ENCODE measurements around the gene KDM4C. TPM values are rescaled to one million over a fixed set of nuclear protein-coding genes. Genes with fewer than 3 reads are reported as not detected.
"Not testable (repeated sequence)": the region's sequence is repeated elsewhere in the genome, so short reads cannot be mapped to it uniquely, and the experiment has no call there.

Gene KDM4C
- total RNA-seq, 1 donor from 2014 or later: 76.8 TPM

GRCh38 chr9:6764011-6764410 lies 6.2 kb downstream of the KDM4C start:
- DNase-seq (ENCODE audit: low spot score): no peak

- DNase-seq (ENCODE audit: low spot score): no peak
Measured at GRCh38 chr9:6764523-6764922, 6.8 kb downstream of the KDM4C start.

GRCh38 chr9:6764950-6765349 lies 7.2 kb downstream of the KDM4C start:
- no peak for DNase-seq (ENCODE audit: low spot score)

- DNase-seq (ENCODE audit: low spot score): no peak
Measured at GRCh38 chr9:6765396-6765795, 7.6 kb downstream of the KDM4C start.

- no peak for DNase-seq (ENCODE audit: low spot score)
Measured at GRCh38 chr9:6766606-6767005, 8.8 kb downstream of the KDM4C start.

GRCh38 chr9:6768587-6768986 lies 10.8 kb downstream of the KDM4C start:
- not testable (repeated sequence) for DNase-seq (ENCODE audit: low spot score)

GRCh38 chr9:6771722-6772121 lies 13.9 kb downstream of the KDM4C start:
- DNase-seq (ENCODE audit: low spot score): no peak

GRCh38 chr9:6777213-6777902 lies 19.6 kb downstream of the KDM4C start:
- no peak for DNase-seq (ENCODE audit: low spot score)

GRCh38 chr9:6779417-6780241 lies 21.9 kb downstream of the KDM4C start:
- DNase-seq (ENCODE audit: low spot score): no peak

- DNase-seq (ENCODE audit: low spot score): no peak
Measured at GRCh38 chr9:6780690-6781089, 22.9 kb downstream of the KDM4C start.

- DNase-seq (ENCODE audit: low spot score): no peak
Measured at GRCh38 chr9:6781476-6781875, 23.7 kb downstream of the KDM4C start.

- DNase-seq (ENCODE audit: low spot score): no peak
Measured at GRCh38 chr9:6782345-6782744, 24.6 kb downstream of the KDM4C start.

- no peak for DNase-seq (ENCODE audit: low spot score)
Measured at GRCh38 chr9:6782981-6783380, 25.2 kb downstream of the KDM4C start.

GRCh38 chr9:6783753-6784152 lies 26.0 kb downstream of the KDM4C start:
- DNase-seq (ENCODE audit: low spot score): no peak

GRCh38 chr9:6785682-6786081 lies 27.9 kb downstream of the KDM4C start:
- no peak for DNase-seq (ENCODE audit: low spot score)

- DNase-seq (ENCODE audit: low spot score): no peak
Measured at GRCh38 chr9:6787793-6788161, 30.0 kb downstream of the KDM4C start.

- peak; percentile 17 for DNase-seq (ENCODE audit: low spot score)
Measured at GRCh38 chr9:6788162-6789016, 30.6 kb downstream of the KDM4C start.

GRCh38 chr9:6789017-6789338 lies 31.2 kb downstream of the KDM4C start:
- DNase-seq (ENCODE audit: low spot score): peak; percentile 26

GRCh38 chr9:6790866-6791265 lies 33.1 kb downstream of the KDM4C start:
- no peak for DNase-seq (ENCODE audit: low spot score)

- DNase-seq (ENCODE audit: low spot score): no peak
Measured at GRCh38 chr9:6793203-6793602, 35.4 kb downstream of the KDM4C start.

- DNase-seq (ENCODE audit: low spot score): no peak
Measured at GRCh38 chr9:6794936-6795335, 37.2 kb downstream of the KDM4C start.

GRCh38 chr9:6802926-6803325 lies 45.2 kb downstream of the KDM4C start:
- DNase-seq (ENCODE audit: low spot score): no peak

GRCh38 chr9:6805532-6805931 lies 47.8 kb downstream of the KDM4C start:
- DNase-seq (ENCODE audit: low spot score): no peak

Measured in ureter (tissue), 1 donor.